Loucy (cell line): Measurements from ENCODE around the gene MORC3.
"Not testable (repeated sequence)": the region's sequence is repeated elsewhere in the genome, so short reads cannot be mapped to it uniquely, and the experiment has no call there.

Experiments used
- H2AFZ ChIP-seq: fragments of 200-600 bp; sonication (generic); 2 replicates; pipeline ENCODE4 v1.6.0; 2016; ENCODE audit warnings: antibody characterized with exemption, mild to moderate bottlenecking, low read length, moderate library complexity
- H3F3A ChIP-seq: fragments of 200-600 bp; 2 replicates; pipeline ENCODE4 v1.6.0; 2016; ENCODE audit warnings: antibody characterized with exemption, low read depth, mild to moderate bottlenecking
- H3K27me3 ChIP-seq: fragments of 200-600 bp; sonication (generic); 2 replicates; pipeline ENCODE4 v1.6.1; 2014; ENCODE audit warnings: low read length, mild to moderate bottlenecking; ENCODE audit not compliant: insufficient read depth, poor library complexity, severe bottlenecking
- H3K36me3 ChIP-seq: fragments of 200-600 bp; sonication (generic); 2 replicates; pipeline ENCODE4 v1.6.1; 2016; ENCODE audit warnings: low read length; ENCODE audit not compliant: insufficient read depth
- H3K4me1 ChIP-seq: fragments of 200-600 bp; sonication (generic); 2 replicates; pipeline ENCODE4 v1.5.1; 2014; ENCODE audit warnings: low read length, mild to moderate bottlenecking; ENCODE audit not compliant: insufficient read depth, poor library complexity, severe bottlenecking
- H3K4me2 ChIP-seq: fragments of 200-600 bp; sonication (generic); 2 replicates; pipeline ENCODE4 v1.6.0; 2014; ENCODE audit warnings: antibody characterized with exemption, low read length, low read depth, mild to moderate bottlenecking; ENCODE audit not compliant: poor library complexity, severe bottlenecking
- H3K4me3 ChIP-seq: fragments of 200-600 bp; sonication (generic); 2 replicates; pipeline ENCODE4 v1.5.1; 2014; ENCODE audit warnings: low read length, mild to moderate bottlenecking, mixed read lengths; ENCODE audit not compliant: poor library complexity, severe bottlenecking
- H3K79me2 ChIP-seq: fragments of 200-600 bp; sonication (generic); 2 replicates; pipeline ENCODE4 v1.6.1; 2014; ENCODE audit warnings: low read length; ENCODE audit not compliant: insufficient read depth
- H3K9ac ChIP-seq: fragments of 200-600 bp; sonication (generic); 2 replicates; pipeline ENCODE4 v1.6.0; 2014; ENCODE audit warnings: mild to moderate bottlenecking, low read depth, low read length, moderate library complexity; ENCODE audit not compliant: poor library complexity, severe bottlenecking
- H3K9me2 ChIP-seq: fragments of 200-600 bp; sonication (generic); replicated peaks from 2 replicates; pipeline ENCODE4 v1.6.1; 2016; ENCODE audit warnings: low read depth, low read length, mixed read lengths
- H3K9me3 ChIP-seq: fragments of 200-600 bp; sonication (generic); 2 replicates; pipeline ENCODE4 v1.6.1; 2014; ENCODE audit warnings: mild to moderate bottlenecking, antibody characterized with exemption, low read length, low read depth; ENCODE audit not compliant: insufficient read depth
- H4K20me1 ChIP-seq: fragments of 200-600 bp; sonication (generic); 2 replicates; pipeline ENCODE4 v1.6.0; 2014; ENCODE audit warnings: antibody characterized with exemption, low read length, mild to moderate bottlenecking; ENCODE audit not compliant: insufficient read depth, poor library complexity, severe bottlenecking
- CTCF ChIP-seq: fragments of 200-600 bp; sonication (generic); conservative IDR thresholded peaks from 2 replicates; pipeline ENCODE4 v1.5.1; 2014; ENCODE audit warnings: mild to moderate bottlenecking, antibody characterized with exemption, low read length
- EZH2phosphoT487 ChIP-seq: fragments of 200-600 bp; IDR thresholded peaks from 2 replicates; pipeline ENCODE4 v1.6.1; 2018; ENCODE audit warnings: antibody characterized with exemption, mild to moderate bottlenecking, moderate library complexity, borderline replicate concordance

Gene MORC3

GRCh38 chr21:36388096-36388495, 68.1 kb downstream of the MORC3 start:
- H3K9me2 ChIP-seq, result no peaks in the 10 kb centered on the region
- peaks cover 20% of the 10 kb centered on the region for H3K79me2 ChIP-seq
- H3K4me1 ChIP-seq, result peaks cover 24% of the 10 kb centered on the region
- no peak overlapping the region for H3K9ac ChIP-seq
- no peak for TF ChIP-seq CTCF
- H4K20me1 ChIP-seq, result no peaks in the 10 kb centered on the region
- no peak overlapping the region for H2AFZ ChIP-seq
- H3K4me2 ChIP-seq, result peak overlapping the region; percentile 63
- no peaks in the 10 kb centered on the region for H3F3A ChIP-seq
- H3K4me3 ChIP-seq, result no peak overlapping the region
- H3K9me3 ChIP-seq, result no peaks in the 10 kb centered on the region
- H3K36me3 ChIP-seq, result no peaks in the 10 kb centered on the region
- H3K27me3 ChIP-seq, result no peaks in the 10 kb centered on the region

- Histone ChIP-seq H3K27me3 (no peaks in the 10 kb centered on the region), H3K36me3 (no peaks in the 10 kb centered on the region), H3K4me3 (no peak overlapping the region), H3K9me3 (no peaks in the 10 kb centered on the region), H3K9ac (no peak overlapping the region), H3K9me2 (no peaks in the 10 kb centered on the region), H2AFZ (no peak overlapping the region), H3F3A (no peaks in the 10 kb centered on the region), H3K4me1 (peaks cover 24% of the 10 kb centered on the region), H4K20me1 (no peaks in the 10 kb centered on the region), H3K79me2 (peaks cover 20% of the 10 kb centered on the region), H3K4me2 (peak overlapping the region; percentile 45)
- TF ChIP-seq CTCF (no peak), EZH2phosphoT487 (no peak)
Measured at GRCh38 chr21:36388835-36389234, 68.8 kb downstream of the MORC3 start.

- not testable (repeated sequence) for H3K9me2 ChIP-seq
Measured at GRCh38 chr21:36391649-36392048, 71.7 kb downstream of the MORC3 start.

GRCh38 chr21:36395353-36396111, 75.5 kb downstream of the MORC3 start:
- Histone ChIP-seq H3K9me3 (no peaks in the 10 kb centered on the region), H2AFZ (no peak overlapping the region), H3K4me2 (no peak overlapping the region), H3K9me2 (no peaks in the 10 kb centered on the region), H3F3A (no peaks in the 10 kb centered on the region), H3K36me3 (peaks cover 16% of the 10 kb centered on the region; the same call in 1 of the 2 replicates), H3K4me1 (no peaks in the 10 kb centered on the region), H3K4me3 (no peak overlapping the region), H3K9ac (no peak overlapping the region), H3K79me2 (no peaks in the 10 kb centered on the region), H4K20me1 (no peaks in the 10 kb centered on the region), H3K27me3 (no peaks in the 10 kb centered on the region)
- TF ChIP-seq CTCF (no peak), EZH2phosphoT487 (no peak)

More at GRCh38 chr21:36391649-36392048, 71.7 kb downstream of the MORC3 start:
- H3K9ac ChIP-seq, H3K36me3 ChIP-seq, H3F3A ChIP-seq, H3K9me3 ChIP-seq, H3K4me3 ChIP-seq, H3K4me2 ChIP-seq, H3K27me3 ChIP-seq, H4K20me1 ChIP-seq, H2AFZ ChIP-seq: not testable (repeated sequence)
- peaks cover 13% of the 10 kb centered on the region; the same call in 1 of the 2 replicates for H3K79me2 ChIP-seq
- peaks cover 14% of the 10 kb centered on the region for H3K4me1 ChIP-seq
